GM13976 (cell line): ENCODE data around the gene PRRC2C.
"Not testable (repeated sequence)": the region's sequence is repeated elsewhere in the genome, so short reads cannot be mapped to it uniquely, and the experiment has no call there.

Experiments used
- DNase-seq: peaks from one replicate; pipeline ENCODE4 v3.0.0; 2012; ENCODE audit warnings: low spot score
- CTCF ChIP-seq: IDR thresholded peaks from 2 replicates; pipeline ENCODE4 v1.5.1; 2012; ENCODE audit warnings: borderline replicate concordance, mild to moderate bottlenecking; ENCODE audit not compliant: insufficient read depth; ENCODE audit errors: extremely low read depth, missing control alignments, control extremely low read depth
- in situ Hi-C: fragments of 300-500 bp; cut with MboI; formaldehyde crosslinking; loops from one replicate; pipeline ENCODE4 v1.12.0; 2022; ENCODE audit warnings: low sequenced_read_pairs, mixed read lengths, inconsistent platforms; ENCODE audit not compliant: unreplicated experiment

PRRC2C gene

GRCh38 chr1:171532520-171532919 lies 47.2 kb downstream of the PRRC2C start:
- DNase-seq: no peak
- in situ Hi-C loops: no loop called here
- no peak for TF ChIP-seq CTCF

GRCh38 chr1:171545523-171545922 lies 60.2 kb downstream of the PRRC2C start:
- DNase-seq: no peak
- TF ChIP-seq CTCF: no peak
- in situ Hi-C loops: no loop called here

- in situ Hi-C loops: no loop called here
- DNase-seq: no peak
- TF ChIP-seq CTCF: no peak
These were observed 64.7 kb downstream of the PRRC2C start for GRCh38 chr1:171550050-171550449.

GRCh38 chr1:171550598-171551100 lies 65.3 kb downstream of the PRRC2C start:
- in situ Hi-C loops, DNase-seq: not testable (repeated sequence)

GRCh38 chr1:171553960-171554359 lies 68.6 kb downstream of the PRRC2C start:
- in situ Hi-C loops, DNase-seq: not testable (repeated sequence)

- TF ChIP-seq CTCF: no peak
- no peak for DNase-seq
- in situ Hi-C loops: no loop called here
These were observed 78.3 kb downstream of the PRRC2C start for GRCh38 chr1:171563675-171564074.

- no peak for TF ChIP-seq CTCF
- DNase-seq: no peak
- in situ Hi-C loops: no loop called here
These were observed 81.1 kb downstream of the PRRC2C start for GRCh38 chr1:171566467-171566866.

- in situ Hi-C loops: no loop called here
These were observed 85.0 kb downstream of the PRRC2C start for GRCh38 chr1:171570295-171570694.

More at GRCh38 chr1:171570295-171570694, 85.0 kb downstream of the PRRC2C start:
- TF ChIP-seq CTCF: no peak
- DNase-seq: no peak
